BE2C (cell line): Measurements from ENCODE around the gene ARMC6.

Source experiments
- DNase-seq: peaks from one replicate; pipeline ENCODE4 v3.0.0-alpha.2; 2020
- H3K27me3 ChIP-seq: fragments of 250-450 bp; sonication (Bioruptor Pico); 2 replicates; pipeline ENCODE4 v1.5.1; 2020; ENCODE audit warnings: mild to moderate bottlenecking
- H3K36me3 ChIP-seq: fragments of 250-450 bp; sonication (Bioruptor Pico); 2 replicates; pipeline ENCODE4 v1.5.1; 2020; ENCODE audit warnings: mild to moderate bottlenecking
- H3K4me1 ChIP-seq: fragments of 250-450 bp; sonication (Bioruptor Pico); 2 replicates; pipeline ENCODE4 v1.5.1; 2020
- H3K4me3 ChIP-seq: 2 replicates; pipeline ENCODE4 v1.5.1; 2011; ENCODE audit warnings: low read depth, low read length
- H3K9me3 ChIP-seq: fragments of 250-450 bp; sonication (Bioruptor Pico); 2 replicates; pipeline ENCODE4 v1.5.1; 2020
- CTCF ChIP-seq: IDR thresholded peaks from 2 replicates; pipeline ENCODE4 v1.5.1; 2012; ENCODE audit warnings: mild to moderate bottlenecking, low read depth, low read length

The ARMC6 gene

DNA sequence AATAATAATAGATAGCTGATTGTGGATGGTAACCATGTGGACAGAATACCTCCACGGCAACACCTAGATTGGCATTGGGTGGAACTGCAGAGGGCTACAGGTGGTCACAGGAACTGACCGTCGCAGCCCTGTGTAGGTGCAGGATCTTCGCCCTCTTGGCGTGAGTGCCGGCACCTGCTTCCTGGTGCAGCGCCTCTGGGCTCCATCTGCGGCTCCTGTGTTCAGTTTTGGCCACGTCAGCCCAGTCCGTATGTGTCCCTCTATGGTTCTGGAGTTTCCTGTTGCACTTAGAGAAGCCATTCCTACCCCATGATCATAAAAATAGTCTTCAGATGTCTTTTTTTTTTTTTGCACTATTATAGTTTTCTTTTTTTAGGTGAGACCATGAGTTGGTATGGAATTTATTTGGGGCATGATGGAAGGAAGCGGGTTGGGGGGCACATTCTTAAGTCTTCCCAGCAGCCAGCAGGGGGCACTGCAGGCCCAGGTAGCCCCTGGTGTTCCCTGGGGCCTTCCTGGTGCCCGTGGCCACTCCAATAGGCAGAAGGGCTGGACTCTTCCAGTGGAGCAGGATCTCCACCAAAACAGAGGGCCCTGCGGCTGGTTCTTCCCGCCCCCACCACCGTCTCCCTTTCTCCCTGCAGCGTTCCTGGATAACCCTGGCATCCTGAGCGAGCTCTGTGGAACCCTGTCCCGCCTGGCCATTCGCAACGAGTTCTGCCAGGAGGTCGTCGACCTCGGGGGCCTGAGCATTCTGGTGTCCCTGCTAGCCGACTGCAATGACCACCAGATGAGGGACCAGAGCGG is 20.3 kb downstream of the ARMC6 start:
- H3K4me1 ChIP-seq, result no peaks in the 10 kb centered on the region
- no peaks in the 10 kb centered on the region for H3K27me3 ChIP-seq
- TF ChIP-seq CTCF, result peak; percentile 79
- H3K9me3 ChIP-seq, result no peaks in the 10 kb centered on the region
- no peak overlapping the region for H3K4me3 ChIP-seq
- H3K36me3 ChIP-seq, result peaks cover 85% of the 10 kb centered on the region
- peak; percentile 79 for DNase-seq

DNA sequence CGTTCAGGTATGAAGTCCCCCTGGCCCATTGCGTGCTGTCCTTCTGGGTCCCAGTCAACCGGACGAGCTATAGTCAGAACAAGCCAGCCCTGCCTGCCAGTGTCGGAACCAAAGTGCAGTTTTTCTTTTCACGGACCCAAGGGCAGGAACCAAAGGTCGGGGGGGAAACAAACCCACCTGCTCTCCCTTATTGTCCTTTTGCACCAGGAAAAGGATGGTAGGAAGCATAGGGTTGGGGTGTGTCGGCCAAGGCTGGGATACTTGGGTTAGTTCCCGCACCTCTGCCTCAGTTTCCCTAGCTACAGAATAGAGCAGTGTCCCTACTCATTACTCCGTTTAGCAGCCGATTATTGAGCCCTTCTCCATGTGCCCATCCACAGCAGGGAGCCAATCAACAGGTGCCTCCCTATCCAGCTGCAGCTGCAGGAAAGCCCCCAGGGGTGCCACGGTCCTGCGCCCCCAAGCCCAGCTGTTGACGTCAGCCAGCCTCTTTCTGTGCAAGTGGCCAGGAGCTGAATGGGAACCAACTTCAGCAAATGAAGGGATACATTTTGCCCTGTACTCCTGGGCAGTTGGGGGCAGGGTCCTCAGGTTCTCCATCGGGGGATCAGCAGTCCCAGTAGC is 21.0 kb downstream of the ARMC6 start:
- Histone ChIP-seq H3K9me3 (no peaks in the 10 kb centered on the region), H3K36me3 (peaks cover 86% of the 10 kb centered on the region), H3K4me3 (no peak overlapping the region), H3K4me1 (no peaks in the 10 kb centered on the region), H3K27me3 (no peaks in the 10 kb centered on the region)
- no peak for TF ChIP-seq CTCF
- DNase-seq, result no peak

DNA sequence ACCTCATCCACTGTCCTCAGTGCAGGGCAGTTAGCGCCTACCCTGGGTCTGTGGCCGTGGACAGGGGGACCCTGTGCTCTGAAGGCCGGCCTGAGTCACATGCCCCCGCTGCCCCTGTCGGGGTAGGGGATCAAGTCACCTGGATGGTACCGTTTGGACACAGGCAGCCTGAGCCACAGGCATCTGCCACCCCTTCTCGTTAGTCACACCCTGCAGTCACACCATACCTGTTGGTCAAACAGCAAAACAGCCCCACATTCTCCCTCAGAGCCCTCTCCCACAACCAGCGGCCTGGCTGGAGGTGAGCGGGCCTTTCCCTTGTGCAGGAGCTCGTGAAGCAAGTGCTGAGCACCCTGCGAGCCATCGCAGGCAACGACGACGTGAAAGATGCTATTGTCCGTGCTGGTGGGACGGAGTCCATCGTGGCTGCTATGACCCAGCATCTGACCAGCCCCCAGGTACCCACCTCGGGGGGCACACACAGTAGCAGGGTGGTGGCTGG is 21.6 kb downstream of the ARMC6 start:
- no peak for TF ChIP-seq CTCF
- Histone ChIP-seq H3K4me1 (no peaks in the 10 kb centered on the region), H3K27me3 (no peaks in the 10 kb centered on the region), H3K9me3 (no peaks in the 10 kb centered on the region), H3K4me3 (no peak overlapping the region), H3K36me3 (peaks cover 86% of the 10 kb centered on the region)
- DNase-seq, result no peak

- TF ChIP-seq CTCF, result no peak
Observed at GRCh38 chr19:19055701-19056100, 22.3 kb downstream of the ARMC6 start.

DNA sequence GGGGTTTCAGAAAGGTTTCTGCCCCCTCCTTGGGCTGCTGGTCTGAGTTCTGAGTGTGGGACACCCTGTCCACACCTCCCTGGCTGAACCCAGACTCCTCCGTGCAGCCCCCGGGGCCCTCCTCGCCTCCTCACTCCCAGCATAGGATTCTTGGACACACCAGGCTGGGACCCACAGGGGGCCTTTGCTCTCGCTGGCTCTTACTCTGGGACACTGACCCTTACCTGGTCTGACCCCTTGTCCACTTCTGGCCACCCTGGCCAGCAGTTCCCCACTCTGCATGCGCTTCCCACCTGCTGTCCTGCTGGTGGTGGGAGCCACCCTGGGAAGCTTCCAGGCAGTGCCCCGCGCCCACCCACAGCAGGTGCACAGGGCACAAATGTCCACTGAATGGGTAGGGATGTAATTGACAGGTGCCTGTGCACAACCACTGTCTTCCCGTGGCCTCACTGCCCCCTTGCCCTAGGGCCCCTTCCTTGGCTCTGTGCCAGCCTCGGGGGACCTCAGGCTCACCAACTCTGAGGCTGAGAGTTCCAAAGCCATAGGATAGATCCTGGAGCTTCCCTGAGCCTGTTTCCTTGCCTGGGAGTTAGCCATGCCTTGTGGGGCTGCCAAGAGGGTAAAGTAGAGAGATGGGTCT is 23.4 kb downstream of the ARMC6 start:
- Histone ChIP-seq H3K27me3 (no peaks in the 10 kb centered on the region), H3K4me3 (no peak overlapping the region), H3K36me3 (peaks cover 70% of the 10 kb centered on the region), H3K4me1 (no peaks in the 10 kb centered on the region), H3K9me3 (no peaks in the 10 kb centered on the region)
- TF ChIP-seq CTCF, result no peak
- no peak for DNase-seq

More at GRCh38 chr19:19055701-19056100, 22.3 kb downstream of the ARMC6 start:
- DNase-seq, result no peak
- H3K9me3 ChIP-seq, result no peaks in the 10 kb centered on the region
- no peak overlapping the region for H3K4me3 ChIP-seq
- H3K36me3 ChIP-seq, result peaks cover 78% of the 10 kb centered on the region
- H3K27me3 ChIP-seq, result no peaks in the 10 kb centered on the region
- H3K4me1 ChIP-seq, result no peaks in the 10 kb centered on the region
